HepG2 (cell line): ENCODE measurements around the gene GPN2. TPM values are rescaled to one million over a fixed set of nuclear protein-coding genes. Genes with fewer than 3 reads are reported as not detected.

ENCODE experiments used
- BHLHE40 ChIP-seq: IDR thresholded peaks from 2 replicates; pipeline ENCODE4 v1.6.1; 2011; ENCODE audit warnings: low read length, improper control_type of control experiment
- DR1 ChIP-seq: sonication (generic); formaldehyde crosslinking; IDR thresholded peaks from 2 replicates; pipeline ENCODE4 v1.8.0; 2021; ENCODE audit warnings: mild to moderate bottlenecking, missing genetic modification reagents, inconsistent platforms
- E2F1 ChIP-seq: sonication (generic); formaldehyde crosslinking; IDR thresholded peaks from 2 replicates; pipeline ENCODE4 v1.5.0; 2020; ENCODE audit warnings: missing genetic modification reagents
- ELF1 ChIP-seq: sonication (generic); formaldehyde crosslinking; IDR thresholded peaks from 2 replicates; pipeline ENCODE4 v1.4.0; 2020; ENCODE audit warnings: missing genetic modification reagents
- HHEX ChIP-seq: IDR thresholded peaks from 2 replicates; pipeline ENCODE4 v1.6.1; 2016; ENCODE audit warnings: control low read depth
- HOXD1 ChIP-seq: sonication (generic); formaldehyde crosslinking; IDR thresholded peaks from 2 replicates; pipeline ENCODE4 v1.5.0; 2020; ENCODE audit warnings: missing genetic modification reagents
- MAFF ChIP-seq: IDR thresholded peaks from 2 replicates; pipeline ENCODE4 v1.6.1; 2011; ENCODE audit warnings: low read depth, low read length, improper control_type of control experiment
- NR2F6 ChIP-seq, 2 experiments: IDR thresholded peaks; 2 replicates each; pipeline ENCODE4 v1.6.1; 2016; ENCODE audit warnings: antibody characterized with exemption in 1 of 2, mild to moderate bottlenecking in 1 of 2
- SMAD9 ChIP-seq: sonication (generic); formaldehyde crosslinking; IDR thresholded peaks from 2 replicates; pipeline ENCODE4 v1.5.1; 2020; ENCODE audit warnings: mild to moderate bottlenecking, missing genetic modification reagents
- SOX13 ChIP-seq, 3 experiments: fragments of 450-650 bp in 1 of 3; sonication (generic) in 1 of 3; formaldehyde crosslinking in 1 of 3; IDR thresholded peaks in 2 of 3; conservative IDR thresholded peaks in 1 of 3; 2 replicates each; pipeline versions ENCODE4 v1.5.0 to v1.6.1; 2016 to 2020; ENCODE audit warnings: antibody characterized with exemption in 1 of 3, mild to moderate bottlenecking in 1 of 3, missing compliant biosample characterization in 1 of 3, missing genetic modification reagents in 1 of 3, moderate library complexity in 1 of 3
- TBX2 ChIP-seq: sonication (generic); formaldehyde crosslinking; IDR thresholded peaks from 2 replicates; pipeline ENCODE4 v1.5.0; 2020; ENCODE audit warnings: missing genetic modification reagents, mild to moderate bottlenecking, borderline replicate concordance
- ZNF639 ChIP-seq: conservative IDR thresholded peaks from 2 replicates; pipeline ENCODE4 v1.6.1; 2018; ENCODE audit warnings: missing genetic modification reagents
- polyA plus RNA-seq, 8 experiments: library from polyadenylated mRNA; depleted of rRNA in 3 of 8; stranded (reverse) in 7 of 8; unstranded in 1 of 8; fragments of >200 nt; fragmentation: Illumina TruSeq in 4 of 8; extraction: Trizol in 4 of 8; gene quantifications; 2 replicates each; pipeline versions ENCODE4 v1.2.1 to v1.2.3, GENCODE V29; 2011 to 2016; ENCODE audit warnings: low read depth in 4 of 8, missing spikeins in 1 of 8, mixed read lengths in 1 of 8; ENCODE audit not compliant: insufficient read depth in 1 of 8
- total RNA-seq, 5 experiments: library from RNA; depleted of rRNA; stranded (reverse); fragments of >200 nt; fragmentation: Illumina TruSeq; extraction: Trizol; gene quantifications; 2 replicates each; pipeline ENCODE4 v1.2.3, GENCODE V29; 2016; ENCODE audit warnings: low read depth in 1 of 5
- TF ChIP-seq, protein P1 (sequence below): sonication (generic); formaldehyde crosslinking; IDR thresholded peaks from 2 replicates; pipeline ENCODE4 v1.9.0; 2021; ENCODE audit warnings: mild to moderate bottlenecking, missing genetic modification reagents
- TF ChIP-seq, protein P2 (sequence below): sonication (generic); formaldehyde crosslinking; conservative IDR thresholded peaks from 2 replicates; pipeline ENCODE4 v1.4.0; 2020; ENCODE audit warnings: missing genetic modification reagents

The GPN2 gene
- total and polyA plus RNA-seq, 2 of the 13 experiments (the other 11 are each of a cell fraction or from before 2014, with no cell fraction given) = 19.3 to 38.9 TPM

DNA sequence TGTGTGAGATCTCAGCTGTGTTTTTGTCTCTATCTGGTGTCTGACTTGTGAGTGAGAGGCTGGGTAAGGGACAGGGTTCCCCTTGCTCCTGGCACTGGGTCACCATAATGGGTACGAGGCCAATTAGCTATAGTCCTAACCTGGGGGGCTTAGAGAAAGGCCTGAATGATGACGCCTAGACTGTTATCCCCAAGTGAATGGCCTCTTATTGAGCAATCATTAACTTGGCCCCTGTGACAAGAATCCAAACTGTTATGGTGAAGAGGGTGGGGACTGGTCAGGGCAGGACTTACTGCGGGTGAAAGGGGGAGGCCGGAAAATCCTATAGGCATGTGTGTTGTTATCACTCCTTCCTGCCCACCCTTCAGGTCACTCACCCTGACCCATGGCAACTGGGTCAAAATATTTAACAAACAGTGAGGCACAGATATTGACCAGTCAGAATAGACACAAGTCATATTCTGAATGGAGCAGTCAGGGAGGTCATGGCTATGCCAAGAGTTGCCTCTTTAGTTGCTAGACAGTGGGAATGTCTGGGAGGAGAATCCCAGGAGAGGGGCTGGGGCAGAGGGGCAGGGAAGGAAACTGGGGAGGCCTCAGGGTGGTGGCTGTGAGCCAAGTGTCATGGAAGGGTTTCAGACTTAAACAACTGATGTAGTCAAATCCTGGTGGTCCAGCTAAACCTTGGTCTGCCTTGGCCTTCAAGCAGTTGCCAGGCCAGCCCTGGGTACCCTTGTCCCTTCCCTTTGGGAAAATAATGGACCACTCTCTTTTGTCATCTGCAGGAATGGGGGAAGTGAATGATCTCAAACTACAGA, 20.5 kb upstream of the GPN2 start (continued):
- TF ChIP-seq, protein P1, sequence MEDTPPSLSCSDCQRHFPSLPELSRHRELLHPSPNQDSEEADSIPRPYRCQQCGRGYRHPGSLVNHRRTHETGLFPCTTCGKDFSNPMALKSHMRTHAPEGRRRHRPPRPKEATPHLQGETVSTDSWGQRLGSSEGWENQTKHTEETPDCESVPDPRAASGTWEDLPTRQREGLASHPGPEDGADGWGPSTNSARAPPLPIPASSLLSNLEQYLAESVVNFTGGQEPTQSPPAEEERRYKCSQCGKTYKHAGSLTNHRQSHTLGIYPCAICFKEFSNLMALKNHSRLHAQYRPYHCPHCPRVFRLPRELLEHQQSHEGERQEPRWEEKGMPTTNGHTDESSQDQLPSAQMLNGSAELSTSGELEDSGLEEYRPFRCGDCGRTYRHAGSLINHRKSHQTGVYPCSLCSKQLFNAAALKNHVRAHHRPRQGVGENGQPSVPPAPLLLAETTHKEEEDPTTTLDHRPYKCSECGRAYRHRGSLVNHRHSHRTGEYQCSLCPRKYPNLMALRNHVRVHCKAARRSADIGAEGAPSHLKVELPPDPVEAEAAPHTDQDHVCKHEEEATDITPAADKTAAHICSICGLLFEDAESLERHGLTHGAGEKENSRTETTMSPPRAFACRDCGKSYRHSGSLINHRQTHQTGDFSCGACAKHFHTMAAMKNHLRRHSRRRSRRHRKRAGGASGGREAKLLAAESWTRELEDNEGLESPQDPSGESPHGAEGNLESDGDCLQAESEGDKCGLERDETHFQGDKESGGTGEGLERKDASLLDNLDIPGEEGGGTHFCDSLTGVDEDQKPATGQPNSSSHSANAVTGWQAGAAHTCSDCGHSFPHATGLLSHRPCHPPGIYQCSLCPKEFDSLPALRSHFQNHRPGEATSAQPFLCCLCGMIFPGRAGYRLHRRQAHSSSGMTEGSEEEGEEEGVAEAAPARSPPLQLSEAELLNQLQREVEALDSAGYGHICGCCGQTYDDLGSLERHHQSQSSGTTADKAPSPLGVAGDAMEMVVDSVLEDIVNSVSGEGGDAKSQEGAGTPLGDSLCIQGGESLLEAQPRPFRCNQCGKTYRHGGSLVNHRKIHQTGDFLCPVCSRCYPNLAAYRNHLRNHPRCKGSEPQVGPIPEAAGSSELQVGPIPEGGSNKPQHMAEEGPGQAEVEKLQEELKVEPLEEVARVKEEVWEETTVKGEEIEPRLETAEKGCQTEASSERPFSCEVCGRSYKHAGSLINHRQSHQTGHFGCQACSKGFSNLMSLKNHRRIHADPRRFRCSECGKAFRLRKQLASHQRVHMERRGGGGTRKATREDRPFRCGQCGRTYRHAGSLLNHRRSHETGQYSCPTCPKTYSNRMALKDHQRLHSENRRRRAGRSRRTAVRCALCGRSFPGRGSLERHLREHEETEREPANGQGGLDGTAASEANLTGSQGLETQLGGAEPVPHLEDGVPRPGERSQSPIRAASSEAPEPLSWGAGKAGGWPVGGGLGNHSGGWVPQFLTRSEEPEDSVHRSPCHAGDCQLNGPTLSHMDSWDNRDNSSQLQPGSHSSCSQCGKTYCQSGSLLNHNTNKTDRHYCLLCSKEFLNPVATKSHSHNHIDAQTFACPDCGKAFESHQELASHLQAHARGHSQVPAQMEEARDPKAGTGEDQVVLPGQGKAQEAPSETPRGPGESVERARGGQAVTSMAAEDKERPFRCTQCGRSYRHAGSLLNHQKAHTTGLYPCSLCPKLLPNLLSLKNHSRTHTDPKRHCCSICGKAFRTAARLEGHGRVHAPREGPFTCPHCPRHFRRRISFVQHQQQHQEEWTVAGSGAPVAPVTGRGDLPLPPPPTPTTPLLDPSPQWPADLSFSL (CRISPR knock-in tag) = peak; percentile 89
- TF ChIP-seq, protein P2, sequence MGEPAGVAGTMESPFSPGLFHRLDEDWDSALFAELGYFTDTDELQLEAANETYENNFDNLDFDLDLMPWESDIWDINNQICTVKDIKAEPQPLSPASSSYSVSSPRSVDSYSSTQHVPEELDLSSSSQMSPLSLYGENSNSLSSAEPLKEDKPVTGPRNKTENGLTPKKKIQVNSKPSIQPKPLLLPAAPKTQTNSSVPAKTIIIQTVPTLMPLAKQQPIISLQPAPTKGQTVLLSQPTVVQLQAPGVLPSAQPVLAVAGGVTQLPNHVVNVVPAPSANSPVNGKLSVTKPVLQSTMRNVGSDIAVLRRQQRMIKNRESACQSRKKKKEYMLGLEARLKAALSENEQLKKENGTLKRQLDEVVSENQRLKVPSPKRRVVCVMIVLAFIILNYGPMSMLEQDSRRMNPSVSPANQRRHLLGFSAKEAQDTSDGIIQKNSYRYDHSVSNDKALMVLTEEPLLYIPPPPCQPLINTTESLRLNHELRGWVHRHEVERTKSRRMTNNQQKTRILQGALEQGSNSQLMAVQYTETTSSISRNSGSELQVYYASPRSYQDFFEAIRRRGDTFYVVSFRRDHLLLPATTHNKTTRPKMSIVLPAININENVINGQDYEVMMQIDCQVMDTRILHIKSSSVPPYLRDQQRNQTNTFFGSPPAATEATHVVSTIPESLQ (CRISPR knock-in tag) = no peak
- peak; percentile 66; the same call in 1 of the 2 replicates for TF ChIP-seq HHEX (CRISPR knock-in tag)
- peak; percentile 71 for TF ChIP-seq HOXD1
- TF ChIP-seq ZNF639 = 0 out of 2 replicates have a peak, but pooled peaks have one; percentile 12
- peak; percentile 50; the same call in 1 of the 2 replicates for TF ChIP-seq E2F1
- peak; percentile 95 for TF ChIP-seq TBX2 (CRISPR knock-in tag)
- no peak for TF ChIP-seq MAFF
- peak; percentile 29; the same call in 1 of the 2 replicates for TF ChIP-seq BHLHE40
- no peak; the same call in 1 of the 2 replicates for TF ChIP-seq ELF1 (CRISPR knock-in tag)
- TF ChIP-seq SMAD9 = no peak
- peak; percentile 40; the same call in 1 of the 2 replicates for TF ChIP-seq DR1
- TF ChIP-seq NR2F6 (IDR thresholded peaks at IDR 0.05) = peak; percentile 97
- peak; percentile 98 for TF ChIP-seq NR2F6 (CRISPR knock-in tag; IDR thresholded peaks at IDR 0.05)
- TF ChIP-seq SOX13 (IDR thresholded peaks at IDR 0.05) = peak; percentile 31; the same call in 1 of the 2 replicates
- TF ChIP-seq SOX13 (CRISPR knock-in tag; conservative IDR thresholded peaks at IDR 0.05 in 1 of 2, IDR thresholded peaks at IDR 0.05 in 1 of 2) = peak; percentile 87 to 92; a peak in 3 of 4 replicates
